WERI-Rb-1 (cell line): ENCODE measurements around the gene ATP1B3.
"Not testable (repeated sequence)": the region's sequence is repeated elsewhere in the genome, so short reads cannot be mapped to it uniquely, and the experiment has no call there.

Source experiments
- DNase-seq: peaks from one replicate; pipeline ENCODE4 v3.0.0-alpha.2; 2020
- H3K27ac ChIP-seq: fragments of 250-450 bp; sonication (Bioruptor Pico); 2 replicates; pipeline ENCODE4 v1.5.1; 2020; ENCODE audit warnings: mild to moderate bottlenecking, moderate library complexity
- H3K27me3 ChIP-seq: fragments of 250-450 bp; sonication (Bioruptor Pico); 2 replicates; pipeline ENCODE4 v1.5.1; 2021; ENCODE audit warnings: mild to moderate bottlenecking, low read depth, moderate library complexity; ENCODE audit not compliant: insufficient read depth, severe bottlenecking
- H3K36me3 ChIP-seq: fragments of 250-450 bp; sonication (Bioruptor Pico); 2 replicates; pipeline ENCODE4 v1.5.1; 2020; ENCODE audit warnings: mild to moderate bottlenecking, moderate library complexity
- H3K4me3 ChIP-seq: 2 replicates; pipeline ENCODE4 v1.5.1; 2011; ENCODE audit warnings: low read depth, mild to moderate bottlenecking, control low read depth, low read length
- H3K9me3 ChIP-seq: fragments of 250-450 bp; sonication (Bioruptor Pico); 2 replicates; pipeline ENCODE4 v1.5.1; 2021; ENCODE audit warnings: mild to moderate bottlenecking, moderate library complexity; ENCODE audit not compliant: severe bottlenecking
- CTCF ChIP-seq: IDR thresholded peaks from 2 replicates; pipeline ENCODE4 v1.5.1; 2011; ENCODE audit warnings: low read depth, mild to moderate bottlenecking, control low read depth, inconsistent platforms, low read length

ATP1B3 gene

GRCh38 chr3:141839389-141839788, 37.1 kb upstream of the ATP1B3 start:
- Histone ChIP-seq H3K9me3 (no peaks in the 10 kb centered on the region), H3K27ac (no peak overlapping the region), H3K4me3 (no peak overlapping the region), H3K27me3 (no peaks in the 10 kb centered on the region), H3K36me3 (no peaks in the 10 kb centered on the region)
- TF ChIP-seq CTCF, result no peak
- DNase-seq, result no peak

- Histone ChIP-seq H3K27me3 (no peaks in the 10 kb centered on the region), H3K27ac (no peak overlapping the region), H3K4me3 (no peak overlapping the region), H3K9me3 (no peaks in the 10 kb centered on the region), H3K36me3 (no peaks in the 10 kb centered on the region)
- DNase-seq, result no peak
- no peak for TF ChIP-seq CTCF
These were observed 35.5 kb upstream of the ATP1B3 start for GRCh38 chr3:141840737-141841544.

GRCh38 chr3:141844108-141844507, 32.3 kb upstream of the ATP1B3 start:
- H3K4me3 ChIP-seq, result no peak overlapping the region
- H3K27me3 ChIP-seq, result no peaks in the 10 kb centered on the region
- peak; percentile 48 for DNase-seq
- H3K27ac ChIP-seq, result no peak overlapping the region; the same call in 1 of the 2 replicates
- H3K9me3 ChIP-seq, result no peaks in the 10 kb centered on the region
- no peak for TF ChIP-seq CTCF
- H3K36me3 ChIP-seq, result no peaks in the 10 kb centered on the region

GRCh38 chr3:141844812-141845211, 31.6 kb upstream of the ATP1B3 start:
- Histone ChIP-seq H3K27me3 (no peaks in the 10 kb centered on the region), H3K9me3 (no peaks in the 10 kb centered on the region), H3K27ac (no peak overlapping the region), H3K4me3 (no peak overlapping the region), H3K36me3 (no peaks in the 10 kb centered on the region)
- DNase-seq, result no peak
- TF ChIP-seq CTCF, result no peak

- DNase-seq, result peak; percentile 27
- Histone ChIP-seq H3K4me3 (no peak overlapping the region), H3K27me3 (no peaks in the 10 kb centered on the region), H3K36me3 (no peaks in the 10 kb centered on the region), H3K27ac (no peak overlapping the region), H3K9me3 (no peaks in the 10 kb centered on the region)
- peak; percentile 48 for TF ChIP-seq CTCF
These were observed 30.9 kb upstream of the ATP1B3 start for GRCh38 chr3:141845407-141846049.

- no peak for DNase-seq
These were observed 30.4 kb upstream of the ATP1B3 start for GRCh38 chr3:141846050-141846433.

GRCh38 chr3:141848159-141848748, 28.2 kb upstream of the ATP1B3 start:
- not testable (repeated sequence) for H3K4me3 ChIP-seq, H3K27ac ChIP-seq, DNase-seq, H3K9me3 ChIP-seq, H3K36me3 ChIP-seq, H3K27me3 ChIP-seq

More at GRCh38 chr3:141846050-141846433, 30.4 kb upstream of the ATP1B3 start:
- Histone ChIP-seq H3K9me3 (no peaks in the 10 kb centered on the region), H3K27ac (no peak overlapping the region), H3K27me3 (no peaks in the 10 kb centered on the region), H3K4me3 (no peak overlapping the region), H3K36me3 (no peaks in the 10 kb centered on the region)
- TF ChIP-seq CTCF, result no peak
